ENCODE measurements around the gene NLRC5.
"Not testable (repeated sequence)": the region's sequence is repeated elsewhere in the genome, so short reads cannot be mapped to it uniquely, and the experiment has no call there.

The NLRC5 gene

DNA sequence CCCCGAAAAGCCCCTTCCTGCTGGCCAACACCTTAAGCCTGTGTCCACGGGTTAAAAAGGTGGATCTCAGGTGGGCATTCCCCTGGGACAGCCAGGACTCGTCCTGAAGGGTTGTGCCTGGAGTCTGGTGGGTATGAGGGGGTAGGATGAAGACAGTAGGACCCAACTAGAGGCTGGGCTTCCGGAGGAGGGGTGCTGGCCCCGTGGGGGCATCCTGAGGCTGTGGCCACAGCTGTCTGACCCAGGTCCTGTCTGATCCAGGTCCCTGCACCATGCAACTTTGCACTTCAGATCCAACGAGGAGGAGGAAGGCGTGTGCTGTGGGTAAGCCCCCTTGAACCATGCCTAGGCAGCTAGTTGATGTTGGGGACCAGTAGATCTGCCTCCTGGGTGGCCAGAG, 65.4 kb downstream of the NLRC5 start:
- DNase-seq = no peak

- no peak for DNase-seq
Observed at GRCh38 chr16:57055671-57056070, 66.3 kb downstream of the NLRC5 start.

DNA sequence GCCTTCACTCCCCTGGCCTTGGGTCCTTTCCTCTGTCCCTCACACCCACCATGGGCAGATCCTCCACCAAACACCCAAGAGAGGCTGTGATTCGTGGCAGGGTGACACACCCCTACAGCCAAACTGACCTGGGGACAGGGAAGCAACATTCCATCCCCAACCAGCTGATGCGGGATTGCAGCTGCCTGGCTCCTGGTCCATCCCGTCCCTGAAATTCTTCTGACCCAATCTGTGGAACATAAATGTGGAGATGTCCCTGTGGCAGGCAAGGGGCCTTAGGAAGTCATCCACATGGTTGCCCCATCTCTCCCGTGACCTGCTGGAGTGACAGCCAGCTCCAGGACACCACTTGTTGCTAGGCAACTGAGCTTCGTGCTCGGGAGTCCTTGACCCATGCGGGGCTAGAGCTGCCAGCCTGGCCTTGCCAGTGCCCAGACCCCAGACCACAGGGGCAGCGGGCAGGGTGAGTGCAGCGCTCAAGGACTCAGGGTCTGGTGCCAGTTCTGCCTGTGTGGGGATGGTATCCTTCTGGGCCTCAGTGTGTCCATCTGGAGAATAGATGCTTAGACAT, 69.0 kb downstream of the NLRC5 start:
- no peak for DNase-seq

GRCh38 chr16:57060323-57061083, 71.1 kb downstream of the NLRC5 start:
- no peak for DNase-seq

DNA sequence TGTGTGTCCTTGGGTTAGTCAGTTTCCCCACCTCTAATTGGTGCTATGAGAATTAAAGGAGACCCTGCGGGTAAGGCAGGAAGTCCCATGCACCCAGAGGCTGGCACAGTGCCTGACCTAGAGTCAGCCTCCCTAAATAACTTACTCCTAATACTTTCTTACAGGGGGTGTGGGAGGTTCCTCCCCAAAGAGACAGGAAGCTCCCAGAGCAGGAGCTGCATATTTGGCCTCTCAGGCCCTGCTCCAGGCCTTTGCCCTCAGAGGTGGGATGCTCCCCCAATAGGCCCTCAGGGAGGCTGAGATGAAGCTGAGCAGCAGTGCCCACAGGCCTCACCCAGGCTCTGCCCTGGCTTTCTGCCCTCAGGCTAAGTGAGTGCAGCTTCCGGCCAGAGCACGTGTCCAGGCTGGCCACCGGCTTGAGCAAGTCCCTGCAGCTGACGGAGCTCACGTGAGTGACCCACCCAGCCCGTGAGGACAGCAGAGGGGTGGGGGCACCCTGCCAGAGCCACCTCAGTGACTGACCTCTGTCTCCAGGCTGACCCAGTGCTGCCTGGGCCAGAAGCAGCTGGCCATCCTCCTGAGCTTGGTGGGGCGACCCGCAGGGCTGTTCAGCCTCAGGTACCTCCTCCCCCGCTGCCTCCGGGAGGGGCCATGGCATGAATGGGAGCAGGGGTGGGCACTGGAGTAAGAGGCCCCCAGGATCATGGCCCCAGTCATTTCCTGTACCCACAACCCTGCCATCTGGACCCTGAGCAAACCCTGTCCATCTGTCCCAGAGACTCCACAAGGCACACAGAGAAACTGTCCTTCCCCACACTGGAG, 71.9 kb downstream of the NLRC5 start:
- peak; percentile 57 for DNase-seq

GRCh38 chr16:57062329-57062728, 73.0 kb downstream of the NLRC5 start:
- no peak for DNase-seq

DNA sequence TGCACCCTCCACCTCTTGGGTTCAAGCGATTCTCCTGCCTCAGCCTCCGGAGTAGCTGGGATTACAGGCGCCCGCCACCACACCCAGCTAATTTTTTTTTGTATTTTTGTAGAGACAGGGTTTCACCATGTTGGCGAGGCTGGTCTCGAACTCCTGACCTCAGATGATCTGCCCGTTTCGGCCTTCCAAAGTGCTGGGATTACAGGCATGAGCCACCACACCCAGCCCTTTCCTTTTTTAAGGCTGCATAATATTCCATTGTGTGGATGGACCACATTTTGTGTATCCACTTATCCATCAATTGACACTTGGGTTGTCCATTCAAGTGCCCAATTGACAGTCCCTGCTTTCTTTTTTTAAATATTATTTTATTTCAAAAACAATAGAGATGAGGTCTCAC, 73.8 kb downstream of the NLRC5 start:
- DNase-seq = not testable (repeated sequence)

DNA sequence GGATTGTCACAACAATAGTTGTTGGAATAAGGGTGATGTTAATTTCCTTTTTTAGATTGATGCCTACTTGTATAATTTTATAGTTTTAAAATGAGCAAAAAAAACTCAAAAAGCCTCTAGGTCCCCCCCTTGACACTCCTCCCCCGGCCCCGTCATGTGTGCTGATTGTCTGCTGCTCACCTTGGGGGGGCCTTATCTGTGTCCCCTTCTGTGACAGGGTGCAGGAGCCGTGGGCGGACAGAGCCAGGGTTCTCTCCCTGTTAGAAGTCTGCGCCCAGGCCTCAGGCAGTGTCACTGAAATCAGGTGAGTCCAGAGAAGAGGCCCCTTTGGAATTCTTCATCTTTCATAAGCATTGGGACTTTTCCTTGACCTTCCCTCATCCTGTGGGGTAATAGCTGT, 75.6 kb downstream of the NLRC5 start:
- no peak for DNase-seq

GRCh38 chr16:57066625-57067024, 77.3 kb downstream of the NLRC5 start:
- no peak for DNase-seq

GRCh38 chr16:57067347-57067746, 78.0 kb downstream of the NLRC5 start:
- DNase-seq = no peak

GRCh38 chr16:57069053-57069452, 79.7 kb downstream of the NLRC5 start:
- no peak for DNase-seq

DNA sequence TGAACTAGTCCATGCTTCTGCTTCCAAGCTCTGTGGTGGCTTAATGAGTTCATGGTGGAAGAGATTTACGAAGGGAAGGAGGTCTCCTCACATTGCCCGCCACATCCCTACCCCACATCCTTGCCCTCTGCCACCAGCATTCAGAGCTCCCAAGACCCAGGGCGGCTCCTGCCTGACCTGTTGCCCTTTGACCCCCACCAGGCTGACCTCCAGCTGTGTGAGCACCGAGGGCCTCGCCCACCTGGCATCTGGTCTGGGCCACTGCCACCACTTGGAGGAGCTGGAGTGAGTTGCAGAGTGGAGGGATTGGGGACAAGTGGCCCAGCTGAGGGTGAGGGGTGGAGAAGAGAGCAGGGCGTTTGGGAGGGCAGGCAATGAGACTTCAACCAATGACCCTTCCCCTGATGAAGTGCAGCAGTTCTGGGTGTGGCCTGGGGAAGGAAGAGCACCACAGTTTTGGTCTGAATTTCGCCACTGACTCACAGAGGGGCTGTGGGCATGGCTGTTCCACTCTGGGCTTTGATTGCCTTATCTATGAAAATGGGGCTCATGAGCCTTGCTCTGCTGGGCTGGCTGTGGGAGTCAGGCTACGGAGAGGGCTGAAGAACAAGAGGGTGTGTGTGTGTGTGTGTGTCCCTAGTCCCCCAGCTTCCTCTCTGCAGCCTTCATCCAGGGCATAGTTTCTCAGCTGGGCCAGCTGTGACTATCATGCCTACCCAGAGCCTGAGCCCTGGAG, 80.4 kb downstream of the NLRC5 start:
- no peak for DNase-seq

- DNase-seq = no peak
Observed at GRCh38 chr16:57070424-57070823, 81.1 kb downstream of the NLRC5 start.

DNA sequence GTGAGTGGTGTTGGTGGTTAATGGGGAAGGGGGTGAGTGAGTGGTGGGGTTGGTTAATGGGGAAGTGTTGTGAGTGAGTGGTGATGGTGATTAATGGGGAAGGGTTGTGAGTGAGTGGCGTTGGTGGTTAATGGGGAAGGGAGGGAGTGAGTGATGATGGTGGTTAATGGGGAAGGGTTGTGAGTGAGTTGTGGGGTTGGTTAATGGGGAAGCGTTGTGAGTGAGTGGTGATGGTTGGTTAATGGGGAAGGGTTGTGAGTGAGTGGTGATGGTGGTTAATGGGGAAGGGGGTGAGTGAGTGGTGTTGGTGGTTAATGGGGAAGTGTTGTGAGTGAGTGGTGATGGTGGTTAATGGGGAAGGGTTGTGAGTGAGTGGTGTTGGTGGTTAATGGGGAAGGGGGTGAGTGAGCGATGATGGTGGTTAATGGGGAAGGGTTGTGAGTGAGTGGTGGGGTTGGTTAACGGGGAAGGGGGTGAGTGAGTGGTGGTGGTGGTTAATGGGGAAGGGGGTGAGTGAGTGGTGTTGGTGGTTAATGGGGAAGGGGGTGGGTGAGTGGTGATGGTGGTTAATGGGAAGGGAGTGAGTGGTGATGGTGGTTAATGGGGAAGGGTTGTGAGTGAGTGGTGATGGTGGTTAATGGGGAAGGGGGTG, 81.8 kb downstream of the NLRC5 start:
- not testable (repeated sequence) for DNase-seq

DNA sequence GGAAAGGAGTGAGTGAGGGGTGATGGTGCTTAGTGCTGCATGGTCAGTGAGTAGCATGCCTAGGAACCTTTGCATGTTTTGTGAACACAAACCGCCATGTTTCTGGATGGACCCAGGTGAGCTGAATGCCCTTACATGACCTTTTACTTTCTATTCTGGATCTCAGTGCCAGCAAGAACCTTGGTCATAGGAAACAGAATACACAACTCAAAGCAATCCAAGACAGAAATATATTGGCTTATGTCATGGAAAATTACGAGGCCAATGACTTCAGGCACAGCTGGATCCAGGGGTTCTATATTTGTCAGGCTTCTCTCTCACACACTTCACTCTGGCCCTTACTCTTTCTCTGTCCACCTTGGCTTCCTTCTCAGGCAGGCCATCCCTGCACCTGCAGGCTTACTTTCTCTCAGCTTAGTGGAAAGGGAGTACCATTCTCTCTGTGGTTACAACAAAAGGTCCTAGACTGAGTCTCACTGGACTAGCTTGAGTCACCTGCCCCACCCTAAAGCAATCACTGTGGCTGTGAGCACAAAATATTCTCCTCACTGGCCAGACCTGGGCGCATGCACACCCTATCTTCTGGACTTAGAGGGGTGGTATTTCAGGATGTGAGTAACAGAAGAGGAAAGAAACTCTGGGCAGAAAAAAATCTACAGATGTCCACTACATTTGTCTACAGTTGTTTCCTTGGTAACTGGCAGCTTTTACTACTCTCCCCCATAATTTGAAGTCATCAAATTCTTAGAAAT, 82.7 kb downstream of the NLRC5 start:
- no peak for DNase-seq

DNA sequence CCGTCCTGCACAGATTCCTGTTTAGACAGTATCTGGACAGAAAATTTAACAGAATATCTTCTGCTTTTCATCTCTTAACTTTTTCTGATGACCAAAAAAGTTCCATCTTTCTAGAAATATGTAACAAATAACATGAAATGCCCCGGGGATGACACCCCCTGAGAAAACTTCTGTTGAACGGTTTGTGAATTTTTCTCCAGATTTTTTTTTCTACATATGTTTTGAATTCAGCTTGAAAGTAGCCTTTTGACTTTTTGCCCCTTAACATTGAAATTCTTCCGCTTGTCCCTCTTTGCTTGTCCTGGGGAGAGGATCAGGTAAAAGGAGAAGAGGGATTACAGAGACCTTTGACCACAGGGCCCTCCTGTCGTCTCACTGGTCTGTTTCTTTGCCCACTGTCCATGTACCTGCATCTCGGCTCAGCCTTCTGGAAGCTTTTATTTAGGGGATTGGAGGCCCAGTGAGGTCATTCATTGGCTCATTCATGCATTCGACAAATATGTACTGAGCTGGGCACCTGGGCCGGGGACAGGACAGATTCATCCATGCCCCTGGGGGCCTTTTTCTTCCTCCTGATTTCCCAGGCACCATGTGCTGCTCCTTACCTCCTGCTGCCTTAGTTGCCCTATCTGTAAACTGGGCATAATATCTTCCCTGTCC, 83.4 kb downstream of the NLRC5 start:
- no peak for DNase-seq

GRCh38 chr16:57077714-57078113, 88.4 kb downstream of the NLRC5 start:
- no peak for DNase-seq

GRCh38 chr16:57081744-57082143, 92.4 kb downstream of the NLRC5 start:
- DNase-seq = no peak

GRCh38 chr16:57082664-57083063, 93.3 kb downstream of the NLRC5 start:
- no peak for DNase-seq

- no peak for DNase-seq
Observed at GRCh38 chr16:57083485-57084126, 94.2 kb downstream of the NLRC5 start.

DNA sequence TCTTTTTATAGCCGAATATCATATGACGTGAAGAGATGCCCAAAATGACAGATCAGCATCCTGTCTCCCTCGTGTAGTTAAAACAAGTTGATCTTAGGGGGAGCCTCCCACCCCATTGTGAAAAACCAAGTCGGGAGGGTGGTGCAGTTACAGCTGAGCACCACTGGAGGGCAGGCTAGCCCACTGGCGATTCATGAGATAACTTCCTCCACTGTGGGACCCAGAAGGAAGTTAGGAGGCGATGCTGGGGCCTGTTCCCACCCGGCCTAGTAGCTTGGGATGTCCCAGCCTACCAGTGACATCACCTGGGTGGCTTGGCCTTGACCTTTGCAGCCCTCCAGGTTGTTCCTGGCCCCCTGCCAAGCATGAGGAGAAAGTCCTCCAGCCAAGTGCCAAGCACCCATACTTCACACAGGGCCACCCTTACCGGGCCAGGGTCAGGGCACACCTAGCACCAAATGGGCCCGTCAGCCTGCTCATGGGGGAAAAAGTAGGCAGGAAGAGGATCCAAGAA, 95.0 kb downstream of the NLRC5 start:
- DNase-seq = peak; percentile 80
